GM19025 (cell line): Measurements from ENCODE around the gene EIF1.
A peak's percentile ranks its signal among the peaks of the same experiment; 100 is the strongest.
"Not testable (repeated sequence)": the region's sequence is repeated elsewhere in the genome, so short reads cannot be mapped to it uniquely, and the experiment has no call there.

Source experiments
- ATAC-seq: cut with Tn5 transposase; IDR thresholded peaks from one replicate; pipeline ENCODE4 v1.9.1; 2021; ENCODE audit warnings: mild to moderate bottlenecking, low read depth, moderate library complexity; ENCODE audit not compliant: unreplicated experiment

EIF1 gene

DNA sequence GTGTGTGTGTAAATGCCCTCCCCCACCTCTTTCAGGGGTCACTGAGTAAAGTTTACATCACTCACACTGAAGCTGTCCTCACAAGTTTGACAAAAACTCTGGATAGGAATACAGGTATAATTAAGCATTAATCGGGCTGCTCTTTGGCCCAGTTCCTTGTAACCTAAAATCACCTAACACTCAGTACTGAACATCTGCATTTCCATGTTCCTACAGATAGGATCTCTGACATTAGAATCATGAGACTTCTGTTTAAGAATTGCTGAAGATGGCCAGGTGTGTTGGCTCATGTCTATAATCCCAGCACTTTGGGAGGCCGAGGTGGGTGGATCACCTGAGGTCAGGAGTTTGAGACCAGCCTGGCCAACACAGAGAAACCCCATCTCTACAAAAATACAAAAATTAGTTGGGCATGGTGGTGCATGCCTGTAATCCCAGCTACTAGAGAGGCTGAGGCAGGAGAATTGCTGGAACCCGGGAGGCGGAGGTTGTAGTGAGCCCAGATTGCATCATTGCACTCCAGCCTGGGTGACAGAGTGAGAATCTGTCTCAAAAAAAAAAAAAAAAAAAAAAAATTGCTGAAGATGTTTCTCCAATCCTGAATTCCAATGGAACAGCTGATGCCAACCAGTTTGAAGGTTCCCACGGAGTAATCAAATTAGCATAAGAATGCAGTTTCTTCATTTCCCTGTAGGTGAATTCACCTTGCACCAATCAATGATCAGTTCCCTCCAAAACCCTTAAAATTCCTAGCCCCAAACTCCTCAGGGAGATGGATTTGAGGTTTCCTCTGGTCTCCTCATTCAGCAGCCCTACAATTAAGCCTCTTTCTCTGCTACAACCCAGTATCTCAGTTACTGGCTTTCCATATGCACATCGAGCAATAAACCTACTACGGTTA is 13.3 kb upstream of the EIF1 start:
- not testable (repeated sequence) for ATAC-seq

DNA sequence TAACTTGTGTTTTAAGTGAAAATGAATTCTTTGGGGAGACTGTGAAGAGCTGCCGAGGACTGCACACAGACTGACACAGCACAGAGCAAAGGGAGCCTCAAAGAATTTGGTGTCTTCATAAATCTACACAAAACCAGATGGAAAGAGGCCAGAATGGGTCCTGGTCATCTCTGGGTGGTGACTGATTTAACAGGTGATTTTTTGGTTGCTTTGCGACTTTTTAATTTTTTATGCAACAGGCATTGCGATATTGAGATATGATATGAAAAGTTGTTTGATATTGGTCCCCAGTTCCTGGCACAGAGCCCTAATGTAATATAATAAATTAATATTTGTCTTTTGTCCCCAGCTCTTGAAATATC is 12.6 kb upstream of the EIF1 start:
- ATAC-seq, result no peak

DNA sequence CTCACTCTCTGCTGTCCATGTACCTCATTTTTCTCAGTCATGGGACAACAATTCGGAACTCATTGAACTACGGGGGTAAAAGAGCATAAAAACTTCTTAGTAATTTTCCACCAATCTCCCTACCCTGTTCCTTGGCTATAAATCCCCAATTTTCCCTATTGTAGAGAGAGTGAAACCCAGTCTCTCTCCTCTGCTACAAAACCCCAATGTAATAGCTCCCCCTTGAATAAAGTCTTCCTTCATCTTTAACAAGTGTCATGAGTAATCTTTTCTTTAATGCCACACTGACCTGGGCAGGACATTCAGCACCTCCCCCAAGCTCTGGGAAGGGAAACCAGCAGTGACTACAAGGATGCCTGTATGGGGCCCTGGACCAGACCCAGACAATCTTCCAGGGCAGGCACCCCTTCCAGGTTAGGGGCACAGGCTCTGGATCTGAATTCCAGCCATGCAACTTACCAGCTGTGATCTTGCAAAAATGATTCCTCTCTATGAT is 10.2 kb upstream of the EIF1 start:
- peak; percentile 23 for ATAC-seq

- ATAC-seq, result peak; percentile 51
These were observed 9.6 kb upstream of the EIF1 start for GRCh38 chr17:41678907-41679739.

DNA sequence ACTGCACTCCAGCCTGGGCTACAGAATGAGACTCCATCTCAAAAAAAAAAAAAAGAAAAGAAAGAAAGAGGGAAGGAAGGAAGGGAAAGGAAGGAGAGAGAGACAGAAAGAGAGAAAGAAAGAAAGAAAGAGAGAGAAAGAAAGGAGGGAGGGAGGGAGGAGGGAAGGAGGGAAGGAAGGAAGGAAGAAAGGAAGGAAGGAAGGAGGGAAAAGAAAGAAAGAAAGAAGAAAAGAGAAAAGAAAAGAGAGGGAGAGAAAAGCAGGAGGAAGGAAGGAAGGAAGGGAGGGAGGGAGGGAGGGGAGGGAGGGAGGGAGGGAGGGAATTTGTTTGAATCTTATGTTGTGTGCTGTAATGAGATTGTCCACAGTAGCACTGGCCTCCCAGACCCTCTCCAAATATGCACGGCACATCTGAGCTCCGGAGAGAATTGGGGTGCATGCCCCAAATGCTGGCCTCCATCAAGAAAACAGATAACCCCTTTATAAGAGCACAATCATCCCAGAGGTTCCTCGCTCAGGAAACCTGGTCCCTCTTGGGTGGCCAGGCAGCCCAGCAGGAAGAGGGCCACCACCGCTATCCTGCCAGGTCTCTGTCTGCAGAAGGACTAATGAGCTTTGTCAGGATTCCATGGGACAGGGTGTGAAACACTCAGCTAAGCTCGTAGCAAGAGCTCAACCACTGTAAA is 8.8 kb upstream of the EIF1 start:
- no peak for ATAC-seq

GRCh38 chr17:41680426-41681040 is 8.2 kb upstream of the EIF1 start:
- no peak for ATAC-seq

DNA sequence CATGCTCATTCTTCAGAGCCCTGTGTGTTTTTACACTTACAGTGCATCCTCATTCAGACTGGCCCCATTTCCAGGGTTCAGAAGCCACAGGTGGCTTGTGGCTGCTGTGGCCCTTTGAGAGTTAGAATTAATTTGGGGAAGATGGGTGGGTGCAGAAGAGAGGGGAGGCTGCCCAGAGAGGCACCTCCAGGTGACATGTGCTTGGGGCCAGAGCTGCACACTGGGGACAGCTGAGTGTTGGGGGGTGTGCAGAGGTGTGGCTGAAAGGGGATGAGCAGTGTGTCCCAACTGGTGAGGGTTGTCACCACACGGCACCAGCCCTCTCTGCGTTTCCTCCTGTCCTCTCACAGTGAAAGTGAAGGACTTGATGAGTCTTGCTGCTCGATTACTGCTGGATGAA is 6.9 kb upstream of the EIF1 start:
- ATAC-seq, result no peak

DNA sequence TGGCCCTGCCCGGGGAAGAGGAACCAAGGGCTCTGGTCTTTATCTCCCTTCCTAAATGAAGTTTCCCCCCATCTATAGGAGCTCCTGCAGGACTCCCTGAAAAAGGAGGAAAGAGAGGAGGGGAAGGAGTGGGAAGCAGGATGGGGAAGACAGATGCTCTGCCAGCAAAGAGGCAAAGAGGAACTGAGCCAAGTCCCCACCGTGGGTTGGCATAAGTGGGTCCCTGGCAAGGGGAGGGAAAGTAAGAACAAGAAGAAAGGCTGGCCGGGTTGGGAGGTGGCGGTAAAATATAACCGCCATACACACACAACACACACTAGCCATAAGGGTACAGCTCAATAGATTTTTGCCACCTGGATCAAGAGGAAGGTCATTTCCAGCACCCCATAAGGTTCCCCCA is 6.1 kb upstream of the EIF1 start:
- no peak for ATAC-seq

- ATAC-seq, result no peak
These were observed 5.2 kb upstream of the EIF1 start for GRCh38 chr17:41683441-41684007.

GRCh38 chr17:41684035-41684434 is 4.7 kb upstream of the EIF1 start:
- ATAC-seq, result no peak

DNA sequence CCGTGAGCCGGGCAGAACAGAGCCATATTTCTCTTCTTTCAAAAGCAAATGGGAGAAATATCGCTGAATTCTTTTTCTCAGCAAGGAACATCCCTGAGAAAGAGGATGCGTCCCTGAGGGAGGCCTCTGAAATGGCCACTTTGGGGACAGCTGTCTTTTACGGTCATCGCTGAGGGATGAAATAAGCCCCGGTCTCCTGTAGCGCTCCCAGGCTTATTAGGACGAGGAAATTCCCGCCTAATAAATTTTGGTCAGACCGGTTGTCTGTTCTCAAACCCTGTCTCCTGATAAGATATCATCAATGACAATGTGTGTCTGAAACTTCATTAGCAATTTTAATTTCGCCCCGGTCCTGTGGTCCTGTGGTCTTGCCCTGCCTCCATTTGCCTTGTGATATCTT is 2.9 kb upstream of the EIF1 start:
- not testable (repeated sequence) for ATAC-seq

DNA sequence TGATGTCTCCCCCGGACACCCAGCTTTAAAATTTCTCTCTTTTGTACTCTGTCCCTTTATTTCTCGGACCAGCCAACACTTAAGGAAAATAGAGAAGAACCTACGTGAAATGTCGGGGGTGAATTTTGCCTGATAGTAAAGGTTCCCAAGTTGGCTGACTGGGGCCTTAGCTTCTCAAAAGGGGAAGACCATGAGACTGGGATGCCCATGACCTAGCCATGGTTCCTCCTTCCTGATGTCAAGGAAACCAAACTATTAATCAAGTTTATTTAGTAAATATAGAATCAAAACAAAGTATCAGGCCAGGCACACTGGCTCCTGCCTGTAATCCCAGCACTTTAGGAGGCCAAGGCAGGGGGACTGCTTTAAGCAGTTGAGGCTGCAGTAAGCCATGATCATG is 2.4 kb upstream of the EIF1 start:
- ATAC-seq, result no peak

DNA sequence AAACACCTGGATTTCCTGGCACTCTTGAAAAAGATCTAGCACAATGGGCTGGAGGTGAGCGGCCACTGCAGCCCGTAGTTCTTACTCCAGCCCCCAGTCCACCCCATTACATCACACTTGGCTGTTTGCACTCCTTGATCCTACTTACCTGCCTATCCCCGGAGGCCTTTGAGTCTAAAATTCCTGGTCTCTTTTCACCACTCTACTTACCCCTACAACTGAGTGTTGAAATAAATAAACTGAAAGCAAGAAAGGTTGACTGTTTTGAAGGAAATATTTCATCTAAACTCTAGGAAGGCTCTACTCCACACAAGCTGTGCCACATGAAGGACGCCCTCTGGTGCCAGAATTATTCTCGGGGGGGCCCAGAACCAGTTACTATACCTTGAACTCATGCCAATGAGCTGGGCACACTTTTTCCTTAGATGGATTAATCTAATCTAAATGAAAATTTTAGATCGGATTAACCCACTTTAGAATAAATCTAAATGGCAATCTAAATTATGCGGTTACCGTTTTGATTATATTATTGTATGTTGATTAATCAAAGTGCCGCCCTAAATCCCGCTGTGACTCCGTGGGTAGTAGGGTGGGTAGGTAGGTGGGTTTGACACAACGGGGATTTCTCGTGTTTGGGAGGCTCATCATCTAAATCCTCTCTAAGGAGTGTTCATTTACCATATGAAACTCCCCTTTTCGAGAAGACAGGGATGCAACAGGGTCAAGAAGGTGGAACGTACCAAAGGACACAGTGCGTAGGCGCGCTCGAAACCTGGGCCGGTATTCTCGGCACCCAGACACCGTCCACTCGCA is 651 bp upstream of the EIF1 start:
- ATAC-seq, result no peak

GRCh38 chr17:41689497-41690299 is 1.0 kb downstream of the EIF1 start:
- no peak for ATAC-seq

- ATAC-seq, result no peak
These were observed 1.8 kb downstream of the EIF1 start for GRCh38 chr17:41690497-41690896.

GRCh38 chr17:41691031-41691777 is 2.5 kb downstream of the EIF1 start:
- ATAC-seq, result no peak

DNA sequence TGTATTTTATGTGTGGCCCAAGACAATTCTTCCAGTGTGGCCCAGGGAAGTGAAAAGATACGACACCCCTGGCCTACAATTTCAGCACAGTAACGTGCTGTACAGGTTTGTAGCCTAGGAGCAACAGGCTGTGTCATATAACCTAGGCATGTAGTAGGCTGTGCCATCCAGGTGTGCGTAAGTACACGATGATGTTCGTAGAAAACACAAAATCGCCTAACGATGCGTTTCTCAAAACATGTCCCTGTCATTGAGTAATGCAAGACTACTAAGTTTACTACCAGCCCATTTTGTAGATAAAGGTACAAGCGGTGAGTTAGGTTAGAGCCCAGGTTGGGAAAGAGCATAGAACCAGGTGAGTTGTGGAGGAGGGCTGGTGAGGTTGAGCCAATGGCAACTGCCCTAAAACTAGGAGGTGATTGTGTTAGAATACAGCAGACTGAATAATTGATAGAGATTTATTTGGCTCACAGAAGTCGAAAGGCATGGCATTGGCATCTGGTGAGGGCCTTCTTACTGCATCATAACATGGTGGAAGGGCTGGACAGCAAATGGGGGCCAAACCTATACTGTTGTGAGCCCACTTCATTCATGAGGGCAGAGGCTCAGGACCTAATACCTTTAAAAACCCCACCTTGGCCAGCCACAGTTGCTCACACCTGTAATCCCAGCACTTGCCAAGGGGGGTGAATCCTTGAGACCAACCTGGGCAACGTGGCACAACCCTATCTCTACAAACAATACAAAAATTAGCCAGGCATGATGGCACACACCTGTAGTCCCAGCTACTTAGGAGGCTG is 4.2 kb downstream of the EIF1 start:
- no peak for ATAC-seq
